DND-41 (cell line): ENCODE results near the gene DCP1B.

Experiments used
- CTCF ChIP-seq: IDR thresholded peaks from 2 replicates; pipeline ENCODE4 v1.5.1; 2012; ENCODE audit warnings: borderline replicate concordance, low read length, moderate library complexity, mild to moderate bottlenecking; ENCODE audit not compliant: poor library complexity, severe bottlenecking; ENCODE audit errors: extremely low read depth
- EZH2 ChIP-seq: IDR thresholded peaks from 3 replicates; pipeline ENCODE4 v1.6.1; 2012; ENCODE audit warnings: borderline replicate concordance, low read depth, mild to moderate bottlenecking, moderate library complexity, low read length, inconsistent platforms; ENCODE audit not compliant: severe bottlenecking

- TF ChIP-seq EZH2: no peak
- TF ChIP-seq CTCF: no peak
Measured at GRCh38 chr12:1936406-1937320, 67.6 kb downstream of the DCP1B start.
